K562 (cell line): ENCODE measurements around the gene PSMD9. TPM values are rescaled to one million over a fixed set of nuclear protein-coding genes. Genes with fewer than 3 reads are reported as not detected.

Experiments
- ATAC-seq: fragments of 200-7000 bp; cut with Tn5 transposase; 3 replicates; pipeline ENCODE4 v1.9.1; 2020; ENCODE audit warnings: moderate library complexity
- BruUV-seq: library from RNA; stranded (reverse); fragments of 400-500 nt; replicated peaks from 2 replicates; lab custom pipeline; 2021; lab: Mats Ljungman, UMichigan
- CTCF ChIA-PET: fragments of 300-600 bp; formaldehyde crosslinking; extraction: SDS; loops from one replicate; lab custom pipeline; 2021; ENCODE audit warnings: low intra/inter-chr PET ratio; lab: Yijun Ruan, JAX
- POLR2A ChIA-PET: fragments of 300-600, 350-650 bp; sonication (Branson Sonifier 250); formaldehyde crosslinking; extraction: SDS; loops from one replicate; lab custom pipeline; 2021; ENCODE audit warnings: antibody characterized with exemption, inconsistent platforms; lab: Yijun Ruan, JAX
- DNase-seq, 4 experiments: peaks; one replicate each; pipeline versions ENCODE4 v3.0.0 to v3.0.0-alpha.2; 2011 to 2018; ENCODE audit warnings: low spot score in 3 of 4, mixed read lengths in 3 of 4; ENCODE audit errors: extremely low read depth in 1 of 4
- FAIRE-seq: peaks from 2 replicates; lab custom pipeline; 2011; peaks lifted over from hg19 to GRCh38; lab: Jason Lieb, UNC
- H2AFZ ChIP-seq: 2 replicates; pipeline ENCODE4 v1.6.0; 2011; ENCODE audit warnings: low read depth, low read length, control low read depth, inconsistent platforms
- H3K27ac ChIP-seq: fragments of 200-600 bp; 3 replicates; pipeline ENCODE4 v1.8.0; 2011; ENCODE audit warnings: low read depth, mild to moderate bottlenecking, control low read depth, inconsistent platforms, low read length, moderate library complexity, mixed read lengths; ENCODE audit errors: extremely low read depth
- H3K27me3 ChIP-seq, 2 experiments: fragments of 300-600 bp in 1 of 2; 2 replicates in 1 of 2; 3 replicates in 1 of 2; pipeline versions ENCODE4 v1.6.0 to v1.8.0; 2011; ENCODE audit warnings: inconsistent platforms in 2 of 2, low read length in 2 of 2, mild to moderate bottlenecking in 1 of 2, mixed read lengths in 1 of 2, moderate library complexity in 1 of 2; ENCODE audit not compliant: control insufficient read depth in 2 of 2, insufficient read depth in 2 of 2
- H3K36me3 ChIP-seq: fragments of 300-600 bp; 3 replicates; pipeline ENCODE4 v1.8.0; 2011; ENCODE audit warnings: mild to moderate bottlenecking, low read length, inconsistent platforms; ENCODE audit not compliant: control insufficient read depth, insufficient read depth
- H3K4me1 ChIP-seq, 2 experiments: fragments of 200-600 bp in 1 of 2; replicated peaks in 1 of 2; 2 replicates in 1 of 2; 3 replicates in 1 of 2; pipeline versions ENCODE4 v1.5.1 to v1.8.0; 2011; ENCODE audit warnings: inconsistent platforms in 2 of 2, low read length in 2 of 2, mild to moderate bottlenecking in 1 of 2, mixed read lengths in 1 of 2, moderate library complexity in 1 of 2; ENCODE audit not compliant: control insufficient read depth in 2 of 2, insufficient read depth in 2 of 2
- H3K4me2 ChIP-seq: 2 replicates; pipeline ENCODE4 v1.6.1; 2011; ENCODE audit warnings: low read length, control low read depth, inconsistent platforms, mixed read lengths; ENCODE audit not compliant: insufficient read depth
- H3K4me3 ChIP-seq: fragments of 200-600 bp; sonication (generic), shearing (Covaris generic); 2 replicates; pipeline ENCODE4 v1.5.1; 2016; ENCODE audit warnings: control low read depth, inconsistent platforms
- H3K79me2 ChIP-seq: fragments of 200-600 bp; 3 replicates; pipeline ENCODE4 v1.8.0; 2011; ENCODE audit warnings: low read length, inconsistent platforms; ENCODE audit not compliant: control insufficient read depth, insufficient read depth
- H3K9ac ChIP-seq, 2 experiments: 2 replicates each; pipeline versions ENCODE4 v1.6.0 to v1.6.1; 2011; ENCODE audit warnings: low read depth in 2 of 2, low read length in 2 of 2, control low read depth in 1 of 2, inconsistent platforms in 1 of 2, mild to moderate bottlenecking in 1 of 2, mixed read lengths in 1 of 2; ENCODE audit not compliant: insufficient read depth in 1 of 2
- H3K9me1 ChIP-seq: one replicate; pipeline ENCODE4 v1.6.0; 2011; ENCODE audit warnings: inconsistent platforms, mild to moderate bottlenecking, low read length, moderate library complexity; ENCODE audit not compliant: control insufficient read depth, insufficient read depth
- H3K9me3 ChIP-seq: replicated peaks from 2 replicates; pipeline ENCODE4 v1.5.1; 2011; ENCODE audit warnings: low read depth, low read length, inconsistent platforms; ENCODE audit not compliant: control insufficient read depth, insufficient read depth
- H4K20me1 ChIP-seq: replicated peaks from 2 replicates; pipeline ENCODE4 v1.6.1; 2011; ENCODE audit warnings: low read length, inconsistent platforms, mixed read lengths; ENCODE audit not compliant: control insufficient read depth, insufficient read depth
- ADNP ChIP-seq: fragments of 200-800 bp; sonication (Bioruptor generic); IDR thresholded peaks from 2 replicates; pipeline ENCODE4 v1.6.1; 2016; ENCODE audit warnings: missing genetic modification characterization, missing compliant biosample characterization
- BCOR ChIP-seq: fragments of 450-650 bp; IDR thresholded peaks from 2 replicates; pipeline ENCODE4 v1.6.1; 2016
- BRCA1 ChIP-seq, 2 experiments: fragments of 450-650 bp in 1 of 2; sonication (generic) in 1 of 2; formaldehyde crosslinking in 1 of 2; IDR thresholded peaks; 2 replicates each; pipeline versions ENCODE4 v1.5.0 to v1.6.1; 2017 to 2020; ENCODE audit warnings: mild to moderate bottlenecking in 1 of 2, missing genetic modification reagents in 1 of 2
- CBX1 ChIP-seq: sonication (generic); IDR thresholded peaks from 2 replicates; pipeline ENCODE4 v1.6.1; 2016; ENCODE audit warnings: antibody characterized with exemption, low read depth, mild to moderate bottlenecking
- CHD4 ChIP-seq: fragments of 200-600 bp; sonication (generic); IDR thresholded peaks from 3 replicates; pipeline ENCODE4 v1.6.1; 2012; ENCODE audit warnings: low read depth, mild to moderate bottlenecking, mixed read lengths, low read length, inconsistent platforms; ENCODE audit not compliant: insufficient read depth, insufficient replicate concordance, poor library complexity, severe bottlenecking
- CUX1 ChIP-seq: fragments of 200-800 bp; sonication (Bioruptor generic); IDR thresholded peaks from 2 replicates; pipeline ENCODE4 v1.6.1; 2016; ENCODE audit warnings: missing genetic modification characterization, missing compliant biosample characterization
- KDM1A ChIP-seq, 2 experiments: fragments of 450-650 bp; IDR thresholded peaks; 2 replicates each; pipeline ENCODE4 v1.6.1; 2016; ENCODE audit warnings: mild to moderate bottlenecking in 2 of 2
- RBM15 ChIP-seq: fragments of 200-400 bp; formaldehyde crosslinking; IDR thresholded peaks from 2 replicates; pipeline ENCODE4 v1.6.1; 2018; ENCODE audit warnings: mild to moderate bottlenecking, low read length, moderate library complexity; ENCODE audit not compliant: insufficient read depth
- RBM25 ChIP-seq: fragments of 200-400 bp; formaldehyde crosslinking; IDR thresholded peaks from 2 replicates; pipeline ENCODE4 v1.6.1; 2018; ENCODE audit warnings: low read length, low read depth, moderate library complexity; ENCODE audit not compliant: severe bottlenecking
- SPI1 ChIP-seq: IDR thresholded peaks from 2 replicates; pipeline ENCODE4 v1.6.1; 2011; ENCODE audit warnings: low read depth, low read length, control low read depth, borderline replicate concordance
- XRCC3 ChIP-seq: fragments of 450-650 bp; IDR thresholded peaks from 2 replicates; pipeline ENCODE4 v1.6.1; 2017; ENCODE audit warnings: mild to moderate bottlenecking, moderate library complexity
- ZFPM2 ChIP-seq: fragments of 250-450 bp; sonication (Bioruptor Pico); IDR thresholded peaks from 2 replicates; pipeline ENCODE4 v1.5.1; 2022; ENCODE audit warnings: mild to moderate bottlenecking
- WGBS: fragments of 100-300 bp; shearing (Covaris generic); methylation state at CpG from one replicate; pipeline ENCODE4 v1.1.6; 2016; ENCODE audit warnings: low coverage, mixed read lengths; ENCODE audit not compliant: insufficient coverage; ENCODE audit errors: missing lambda C conversion rate; 5-methylcytosine and 5-hydroxymethylcytosine counted together
- in situ Hi-C: fragments of 300-500 bp; cut with MboI; formaldehyde crosslinking; loops from 4 replicates; pipeline ENCODE4 v1.15.0; 2018; ENCODE audit warnings: inconsistent platforms, mixed read lengths
- intact Hi-C: fragments of 100-400 bp; cut with micrococcal nuclease; formaldehyde crosslinking; loops from 2 replicates; pipeline ENCODE4 v1.14.2; 2022
- polyA plus RNA-seq, 8 experiments: library from polyadenylated mRNA; depleted of rRNA in 4 of 8; stranded (reverse) in 5 of 8; unstranded in 3 of 8; fragments of >200 nt; fragmentation: Nextera tagmentation in 2 of 8; fragmentation: Illumina TruSeq in 1 of 8; extraction: Ambion mirVana in 2 of 8; extraction: Trizol in 1 of 8; gene quantifications; 2 replicates each; pipeline versions ENCODE4 v1.2.1 to v1.2.3, GENCODE V29; 2011 to 2014; ENCODE audit warnings: inconsistent platforms in 1 of 8, missing spikeins in 1 of 8
- total RNA-seq, 7 experiments: library from RNA; depleted of rRNA in 6 of 7; stranded (reverse); fragments of >200 nt in 6 of 7; fragmentation: Illumina TruSeq in 2 of 7; extraction: Trizol in 2 of 7; gene quantifications; 2 replicates each; pipeline versions ENCODE4 v1.2.1 to v1.2.3, GENCODE V29; 2011 to 2021; ENCODE audit warnings: low replicate concordance in 1 of 7

PSMD9 gene
- total and polyA plus RNA-seq, 9 of the 15 experiments (the other 6 are each of a cell fraction or from before 2014, with no cell fraction given), result 12.2 to 143 (median 61.3) TPM

GRCh38 chr12:121849211-121849610, 39.4 kb upstream of the PSMD9 start:
- WGBS, result 76% methylated on average over 6 of the region's 6 CpGs
- no peak overlapping the region for H3K4me2 ChIP-seq
- no peak for FAIRE-seq

More at GRCh38 chr12:121849211-121849610, 39.4 kb upstream of the PSMD9 start:
- ChIA-PET CTCF (no interaction called here), POLR2A (no interaction called here)
- Histone ChIP-seq H3K4me1 (peaks cover 0 to 4% of the 10 kb centered on the region in 2 experiments; a peak in 1 of 5 replicates), H3K9me1 (no peaks in the 10 kb centered on the region), H3K9me3 (no peaks in the 10 kb centered on the region), H3K27ac (no peak overlapping the region), H3K27me3 (peaks cover 0 to under 1% of the 10 kb centered on the region in 2 experiments; a peak in 1 of 5 replicates), H3K79me2 (no peaks in the 10 kb centered on the region), H3K36me3 (no peaks in the 10 kb centered on the region), H4K20me1 (no peaks in the 10 kb centered on the region), H2AFZ (no peak overlapping the region), H3K4me3 (no peak overlapping the region), H3K9ac (0 out of 4 replicates have a peak overlapping the region, but pooled peaks of 1 of the 2 experiments have one; percentile 65)
- ATAC-seq (no peak), DNase-seq (no peak)
- TF ChIP-seq RBM15 (no peak), SPI1 (no peak), RBM25 (peak; percentile 88), XRCC3 (no peak), BCOR (peak; percentile 80), ADNP (peak; percentile 70), CUX1 (no peak), BRCA1 (IDR thresholded peaks at IDR 0.05) (no peak), BRCA1 (CRISPR knock-in tag; IDR thresholded peaks at IDR 0.05) (peak; percentile 7; the same call in 1 of the 2 replicates), ZFPM2 (CRISPR knock-in tag) (no peak), CHD4 (peak; percentile 82), CBX1 (0 out of 2 replicates have a peak, but pooled peaks have one; percentile 33), KDM1A (IDR thresholded peaks at IDR 0.05) (peak; percentile 60 to 63)
- BruUV-seq, result no TSS peak
- in situ Hi-C loops (loop anchor here (25.0 kb wide), 1 partner anchor 1538 kb away; the partner anchor contains the start of gene KMT5A), intact Hi-C loops (no loop called here)
